ENCODE data around the gene DYTN. TPM values are rescaled to one million over a fixed set of nuclear protein-coding genes. Genes with fewer than 3 reads are reported as not detected.

DYTN gene
- total and polyA plus RNA-seq, 5 donors from 2014 or later, result not detected

GRCh38 chr2:206657087-206657486 is 61.1 kb downstream of the DYTN start:
- H3K4me1 ChIP-seq (ENCODE audit: control insufficient read depth, insufficient read depth, low read length, poor library complexity, severe bottlenecking), result no peaks in the 10 kb centered on the region
- H3K27ac ChIP-seq (ENCODE audit: insufficient read depth, low read length, poor library complexity, severe bottlenecking), result no peak overlapping the region
- ATAC-seq (ENCODE audit: low read depth in 2 of 2) (no peak), DNase-seq (no peak)
- H3K36me3 ChIP-seq (ENCODE audit: control insufficient read depth, insufficient read depth, low read length), result no peaks in the 10 kb centered on the region
- H3K27me3 ChIP-seq (ENCODE audit: control insufficient read depth, insufficient read depth, low read length), result no peaks in the 10 kb centered on the region
- Mint-ChIP-seq H3K4me3 (no peak overlapping the region), H3K36me3 (peaks cover 3% of the 10 kb centered on the region), H3K9me3 (peaks cover 1 to 13% (median 6%) of the 10 kb centered on the region in 7 donors), H3K27ac (no peak overlapping the region), H3K27me3 (peaks cover 8% of the 10 kb centered on the region), H3K4me1 (no peaks in the 10 kb centered on the region)
- H3K4me3 ChIP-seq (ENCODE audit: low read depth, low read length), result no peak overlapping the region
- peaks cover 0 to 10% of the 10 kb centered on the region in 2 experiments for H3K9me3 ChIP-seq (ENCODE audit: control insufficient read depth in 2 of 2, low read length in 2 of 2)

DNA sequence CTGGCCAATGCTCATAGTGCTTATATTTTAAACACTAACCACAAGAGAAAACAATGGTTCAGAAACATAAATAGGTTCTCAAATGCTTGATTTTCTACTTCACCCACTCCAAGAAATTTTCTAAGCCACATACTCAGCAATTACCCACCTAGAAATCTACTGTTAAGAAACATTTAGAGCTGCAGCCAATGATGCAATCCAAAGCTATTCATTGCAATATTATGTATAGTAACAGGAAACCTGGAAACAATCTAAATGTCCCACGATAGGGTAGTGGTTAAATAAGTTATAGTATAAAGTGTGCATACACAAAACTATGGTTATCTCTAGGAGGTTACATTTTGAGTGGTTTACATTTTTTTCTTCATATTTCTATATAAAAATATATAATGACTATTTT is 70.2 kb downstream of the DYTN start:
- Mint-ChIP-seq H3K27ac (no peak overlapping the region), H3K36me3 (no peaks in the 10 kb centered on the region), H3K27me3 (no peaks in the 10 kb centered on the region), H3K4me3 (no peak overlapping the region), H3K4me1 (no peaks in the 10 kb centered on the region), H3K9me3 (no peaks in the 10 kb centered on the region)
- no peaks in the 10 kb centered on the region for H3K4me1 ChIP-seq (ENCODE audit: control insufficient read depth, insufficient read depth, low read length, poor library complexity, severe bottlenecking)
- H3K27me3 ChIP-seq (ENCODE audit: control insufficient read depth, insufficient read depth, low read length), result no peaks in the 10 kb centered on the region
- no peaks in the 10 kb centered on the region for H3K36me3 ChIP-seq (ENCODE audit: control insufficient read depth, insufficient read depth, low read length)
- no peak overlapping the region for H3K4me3 ChIP-seq (ENCODE audit: low read depth, low read length)
- no peak for ATAC-seq (ENCODE audit: low read depth in 2 of 2)
- no peak for DNase-seq
- no peak overlapping the region for H3K27ac ChIP-seq (ENCODE audit: insufficient read depth, low read length, poor library complexity, severe bottlenecking)
- no peaks in the 10 kb centered on the region for H3K9me3 ChIP-seq (ENCODE audit: control insufficient read depth in 2 of 2, low read length in 2 of 2)

GRCh38 chr2:206642075-206643025 is 75.8 kb downstream of the DYTN start, which contains the start of gene FAM237A:
Gene FAM237A, plus strand, starts transcription at chr2:206642487. Its CDS starts 1,750 bp downstream, at chr2:206644237.
- no peaks in the 10 kb centered on the region for H3K9me3 Mint-ChIP-seq
- peak in 1 of 3 donors; percentile 16 for DNase-seq

GRCh38 chr2:206641226-206641625 is 77.0 kb downstream of the DYTN start:
- H3K4me1 Mint-ChIP-seq, result no peaks in the 10 kb centered on the region
- H3K27ac Mint-ChIP-seq, result no peak overlapping the region
- H3K36me3 Mint-ChIP-seq, result no peaks in the 10 kb centered on the region
- H3K27me3 Mint-ChIP-seq, result no peaks in the 10 kb centered on the region
- H3K9me3 Mint-ChIP-seq, result no peaks in the 10 kb centered on the region
- no peaks in the 10 kb centered on the region for H3K4me1 ChIP-seq (ENCODE audit: control insufficient read depth, insufficient read depth, low read length, poor library complexity, severe bottlenecking)
- H3K4me3 ChIP-seq (ENCODE audit: low read depth, low read length), result no peak overlapping the region
- no peak overlapping the region for H3K27ac ChIP-seq (ENCODE audit: insufficient read depth, low read length, poor library complexity, severe bottlenecking)
- DNase-seq (no peak), ATAC-seq (ENCODE audit: low read depth in 2 of 2) (no peak)
- H3K36me3 ChIP-seq (ENCODE audit: control insufficient read depth, insufficient read depth, low read length), result no peaks in the 10 kb centered on the region
- no peaks in the 10 kb centered on the region for H3K9me3 ChIP-seq (ENCODE audit: control insufficient read depth in 2 of 2, low read length in 2 of 2)
- no peak overlapping the region for H3K4me3 Mint-ChIP-seq
- peaks cover 2% of the 10 kb centered on the region for H3K27me3 ChIP-seq (ENCODE audit: control insufficient read depth, insufficient read depth, low read length)

More at GRCh38 chr2:206642075-206643025, 75.8 kb downstream of the DYTN start, which contains the start of gene FAM237A:
- Mint-ChIP-seq H3K27ac (no peak within 1 kb of the TSS), H3K27me3 (no peaks in the 10 kb centered on the region), H3K4me3 (no peak within 1 kb of the TSS), H3K36me3 (no peaks in the 10 kb centered on the region), H3K4me1 (no peaks in the 10 kb centered on the region)
- H3K4me1 ChIP-seq (ENCODE audit: control insufficient read depth, insufficient read depth, low read length, poor library complexity, severe bottlenecking), result no peaks in the 10 kb centered on the region
- ATAC-seq (ENCODE audit: low read depth in 2 of 2), result no peak
- H3K4me3 ChIP-seq (ENCODE audit: low read depth, low read length), result no peak within 1 kb of the TSS
- peaks cover 2% of the 10 kb centered on the region for H3K27me3 ChIP-seq (ENCODE audit: control insufficient read depth, insufficient read depth, low read length)
- no peaks in the 10 kb centered on the region for H3K9me3 ChIP-seq (ENCODE audit: control insufficient read depth in 2 of 2, low read length in 2 of 2)
- no peaks in the 10 kb centered on the region for H3K36me3 ChIP-seq (ENCODE audit: control insufficient read depth, insufficient read depth, low read length)
- H3K27ac ChIP-seq (ENCODE audit: insufficient read depth, low read length, poor library complexity, severe bottlenecking), result no peak within 1 kb of the TSS

- Mint-ChIP-seq H3K4me3 (no peak overlapping the region), H3K9me3 (no peaks in the 10 kb centered on the region), H3K36me3 (no peaks in the 10 kb centered on the region), H3K4me1 (no peaks in the 10 kb centered on the region), H3K27me3 (no peaks in the 10 kb centered on the region), H3K27ac (no peak overlapping the region)
- H3K4me3 ChIP-seq (ENCODE audit: low read depth, low read length), result no peak overlapping the region
- H3K27me3 ChIP-seq (ENCODE audit: control insufficient read depth, insufficient read depth, low read length), result peaks cover 2% of the 10 kb centered on the region
- no peaks in the 10 kb centered on the region for H3K36me3 ChIP-seq (ENCODE audit: control insufficient read depth, insufficient read depth, low read length)
- ATAC-seq (ENCODE audit: low read depth in 2 of 2) (no peak), DNase-seq (no peak)
- no peaks in the 10 kb centered on the region for H3K4me1 ChIP-seq (ENCODE audit: control insufficient read depth, insufficient read depth, low read length, poor library complexity, severe bottlenecking)
- no peaks in the 10 kb centered on the region for H3K9me3 ChIP-seq (ENCODE audit: control insufficient read depth in 2 of 2, low read length in 2 of 2)
- no peak overlapping the region for H3K27ac ChIP-seq (ENCODE audit: insufficient read depth, low read length, poor library complexity, severe bottlenecking)
Measured at GRCh38 chr2:206639636-206640035, 78.6 kb downstream of the DYTN start.

DNA sequence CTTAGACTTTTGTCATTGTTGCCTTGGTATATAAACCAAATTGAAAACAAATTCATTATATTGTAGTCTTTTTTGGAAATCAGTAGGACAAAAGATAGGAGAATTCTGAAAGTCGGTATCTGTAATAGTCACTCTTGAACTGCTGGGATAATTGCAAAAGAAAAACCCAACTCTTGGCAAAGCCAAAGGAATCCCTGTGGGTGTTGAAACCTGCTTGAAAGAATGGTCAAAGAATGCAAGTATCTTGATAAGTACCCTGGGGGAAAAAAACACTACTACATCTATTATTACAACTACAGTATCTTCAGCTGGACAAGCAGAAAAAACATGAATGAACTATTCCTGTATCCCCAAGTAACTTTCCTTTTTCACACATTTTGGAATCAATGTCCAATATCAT is 83.2 kb downstream of the DYTN start:
- Mint-ChIP-seq H3K4me3 (no peak overlapping the region), H3K9me3 (no peaks in the 10 kb centered on the region), H3K36me3 (no peaks in the 10 kb centered on the region), H3K4me1 (no peaks in the 10 kb centered on the region), H3K27me3 (no peaks in the 10 kb centered on the region), H3K27ac (no peak overlapping the region)
- ATAC-seq (ENCODE audit: low read depth in 2 of 2) (no peak), DNase-seq (no peak)
- H3K27ac ChIP-seq (ENCODE audit: insufficient read depth, low read length, poor library complexity, severe bottlenecking), result no peak overlapping the region
- H3K27me3 ChIP-seq (ENCODE audit: control insufficient read depth, insufficient read depth, low read length), result no peaks in the 10 kb centered on the region
- H3K9me3 ChIP-seq (ENCODE audit: control insufficient read depth in 2 of 2, low read length in 2 of 2), result no peaks in the 10 kb centered on the region
- H3K4me1 ChIP-seq (ENCODE audit: control insufficient read depth, insufficient read depth, low read length, poor library complexity, severe bottlenecking), result no peaks in the 10 kb centered on the region
- no peaks in the 10 kb centered on the region for H3K36me3 ChIP-seq (ENCODE audit: control insufficient read depth, insufficient read depth, low read length)
- H3K4me3 ChIP-seq (ENCODE audit: low read depth, low read length), result no peak overlapping the region

DNA sequence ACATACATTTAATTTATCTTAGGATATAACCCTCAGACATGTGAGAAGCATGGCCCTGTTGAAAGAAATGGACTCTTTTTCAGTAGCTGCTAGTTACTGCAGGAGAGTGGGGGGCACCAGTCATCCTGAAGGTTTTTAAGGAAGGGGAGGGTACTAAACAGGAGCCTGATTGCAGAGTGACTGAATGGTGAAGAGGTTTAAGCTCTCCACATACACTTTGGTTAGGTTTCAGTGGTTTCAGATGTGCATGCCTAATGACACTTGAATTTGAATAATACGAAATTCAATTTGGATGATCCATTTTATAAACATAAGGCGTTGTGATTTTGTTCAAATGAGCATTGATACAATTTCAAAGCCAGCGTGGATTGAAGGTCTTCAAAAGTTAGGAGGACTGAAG is 86.9 kb downstream of the DYTN start:
- peaks cover 0 to 9% (median 0%) of the 10 kb centered on the region in 7 donors for H3K9me3 Mint-ChIP-seq
- H3K4me3 ChIP-seq (ENCODE audit: low read depth, low read length), result no peak overlapping the region
- DNase-seq (no peak), ATAC-seq (ENCODE audit: low read depth in 2 of 2) (no peak)
- no peaks in the 10 kb centered on the region for H3K4me1 Mint-ChIP-seq
- no peaks in the 10 kb centered on the region for H3K27me3 Mint-ChIP-seq
- no peaks in the 10 kb centered on the region for H3K36me3 Mint-ChIP-seq
- no peak overlapping the region for H3K27ac Mint-ChIP-seq
- H3K4me1 ChIP-seq (ENCODE audit: control insufficient read depth, insufficient read depth, low read length, poor library complexity, severe bottlenecking), result no peaks in the 10 kb centered on the region
- no peak overlapping the region for H3K4me3 Mint-ChIP-seq
- H3K27ac ChIP-seq (ENCODE audit: insufficient read depth, low read length, poor library complexity, severe bottlenecking), result no peak overlapping the region
- no peaks in the 10 kb centered on the region for H3K9me3 ChIP-seq (ENCODE audit: control insufficient read depth in 2 of 2, low read length in 2 of 2)
- H3K27me3 ChIP-seq (ENCODE audit: control insufficient read depth, insufficient read depth, low read length), result no peaks in the 10 kb centered on the region
- H3K36me3 ChIP-seq (ENCODE audit: control insufficient read depth, insufficient read depth, low read length), result no peaks in the 10 kb centered on the region

DNA sequence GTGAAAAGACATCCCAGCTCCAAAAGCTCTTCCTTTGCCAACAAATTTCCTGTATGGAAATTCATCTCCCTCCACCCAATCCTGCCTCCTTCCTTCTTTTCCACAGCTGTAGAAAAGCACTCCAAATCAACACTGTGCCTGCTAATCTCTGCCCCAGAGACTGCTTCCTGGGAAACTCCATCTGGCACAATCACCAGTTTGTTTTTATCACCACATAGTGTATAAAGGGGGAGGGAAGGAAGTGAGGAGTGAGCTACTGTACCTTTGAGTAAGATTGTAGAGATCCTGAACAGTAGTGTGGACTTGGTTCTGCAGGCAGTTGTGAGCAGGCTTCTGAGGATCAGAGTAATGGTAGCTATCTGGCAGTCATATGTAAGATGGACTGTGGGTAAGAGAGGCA is 90.6 kb downstream of the DYTN start:
- H3K4me1 ChIP-seq (ENCODE audit: control insufficient read depth, insufficient read depth, low read length, poor library complexity, severe bottlenecking), result no peaks in the 10 kb centered on the region
- H3K27me3 Mint-ChIP-seq, result peaks cover 5% of the 10 kb centered on the region
- no peak overlapping the region for H3K27ac Mint-ChIP-seq
- DNase-seq (no peak), ATAC-seq (ENCODE audit: low read depth in 2 of 2) (no peak)
- H3K36me3 ChIP-seq (ENCODE audit: control insufficient read depth, insufficient read depth, low read length), result no peaks in the 10 kb centered on the region
- H3K36me3 Mint-ChIP-seq, result no peaks in the 10 kb centered on the region
- H3K27me3 ChIP-seq (ENCODE audit: control insufficient read depth, insufficient read depth, low read length), result no peaks in the 10 kb centered on the region
- no peak overlapping the region for H3K4me3 ChIP-seq (ENCODE audit: low read depth, low read length)
- no peaks in the 10 kb centered on the region for H3K9me3 ChIP-seq (ENCODE audit: control insufficient read depth in 2 of 2, low read length in 2 of 2)
- H3K9me3 Mint-ChIP-seq, result peaks cover 0 to 9% (median 0%) of the 10 kb centered on the region in 7 donors
- H3K27ac ChIP-seq (ENCODE audit: insufficient read depth, low read length, poor library complexity, severe bottlenecking), result no peak overlapping the region
- no peak overlapping the region for H3K4me3 Mint-ChIP-seq
- no peaks in the 10 kb centered on the region for H3K4me1 Mint-ChIP-seq

Measured in CD4-positive, CD25-positive, alpha-beta regulatory T cell (primary cell).